HCT116 (cell line): ENCODE measurements around the gene ESF1. TPM values are rescaled to one million over a fixed set of nuclear protein-coding genes. Genes with fewer than 3 reads are reported as not detected.

Experiments
- ATAC-seq: fragments of 200-7000 bp; cut with Tn5 transposase; 2 replicates; pipeline ENCODE4 v1.9.1; 2020; ENCODE audit warnings: mild to moderate bottlenecking, moderate library complexity
- BruUV-seq: library from RNA; stranded (reverse); fragments of 400-500 nt; replicated peaks from 2 replicates; lab custom pipeline; 2021; lab: Mats Ljungman, UMichigan
- CTCF ChIA-PET: fragments of 300-600 bp; sonication (Branson Sonifier 250); formaldehyde crosslinking; loops from one replicate; lab custom pipeline; 2021; ENCODE audit warnings: antibody characterized with exemption; lab: Charles Lee
- POLR2A ChIA-PET: fragments of 300-600, 350-600 bp; sonication (Branson Sonifier 250); formaldehyde crosslinking; loops from one replicate; lab custom pipeline; 2021; ENCODE audit warnings: antibody characterized with exemption; lab: Charles Lee
- RAD21 ChIA-PET, 2 experiments: fragments of 300-600 bp; sonication (Branson Sonifier 250); formaldehyde crosslinking; loops; one replicate each; lab custom pipeline; 2023; ENCODE audit warnings: low total read pairs in 2 of 2; ENCODE audit not compliant: uncharacterized antibody in 2 of 2, unreplicated experiment in 2 of 2, low non-redundant PET in 1 of 2; lab: Charles Lee
- DNase-seq: peaks from one replicate; pipeline ENCODE4 v3.0.0-alpha.2; 2010; ENCODE audit warnings: low read depth, low spot score
- H2AFZ ChIP-seq: fragments of 200-600 bp; shearing (Covaris generic), sonication (generic); 2 replicates; pipeline ENCODE4 v1.6.1; 2017; ENCODE audit warnings: low read depth, mixed run types, mixed read lengths, antibody characterized with exemption, low read length; ENCODE audit not compliant: poor library complexity, severe bottlenecking
- H3K27ac ChIP-seq: 2 replicates; pipeline ENCODE4 v1.5.1; 2012; ENCODE audit warnings: low read depth, low read length
- H3K27me3 ChIP-seq: fragments of 200-600 bp; sonication (generic); 2 replicates; pipeline ENCODE4 v1.6.1; 2016; ENCODE audit warnings: mixed run types, low read length, mixed read lengths; ENCODE audit not compliant: insufficient read depth
- H3K36me3 ChIP-seq, 2 experiments: fragments of 200-500 bp in 1 of 2; fragments of 200-600 bp in 1 of 2; sonication (Bioruptor generic) in 1 of 2; sonication (generic) in 1 of 2; 2 replicates each; pipeline versions ENCODE4 v1.5.1 to v1.6.1; 2014 to 2016; ENCODE audit warnings: low read length in 2 of 2, inconsistent platforms in 1 of 2, mixed read lengths in 1 of 2, mixed run types in 1 of 2; ENCODE audit not compliant: insufficient read depth in 2 of 2, control insufficient read depth in 1 of 2
- H3K4me1 ChIP-seq, 2 experiments: fragments of 200-600 bp in 1 of 2; sonication (generic) in 1 of 2; 2 replicates each; pipeline versions ENCODE4 v1.5.1 to v1.6.1; 2012 to 2017; ENCODE audit warnings: low read length in 2 of 2, inconsistent platforms in 1 of 2, mild to moderate bottlenecking in 1 of 2, mixed read lengths in 1 of 2, mixed run types in 1 of 2, moderate library complexity in 1 of 2; ENCODE audit not compliant: insufficient read depth in 2 of 2, control insufficient read depth in 1 of 2
- H3K4me2 ChIP-seq: fragments of 200-600 bp; sonication (generic); 2 replicates; pipeline ENCODE4 v1.6.1; 2017; ENCODE audit warnings: mixed run types, low read length, mixed read lengths
- H3K4me3 ChIP-seq, 2 experiments: fragments of 200-600 bp in 1 of 2; sonication (generic) in 1 of 2; replicated peaks in 1 of 2; 2 replicates each; pipeline ENCODE4 v1.5.1; 2011 to 2016; ENCODE audit warnings: low read length in 2 of 2, control low read depth in 1 of 2, low read depth in 1 of 2, mild to moderate bottlenecking in 1 of 2, mixed read lengths in 1 of 2, mixed run types in 1 of 2
- H3K79me2 ChIP-seq: fragments of 200-600 bp; sonication (generic); 2 replicates; pipeline ENCODE4 v1.6.1; 2017; ENCODE audit warnings: mild to moderate bottlenecking, mixed run types, low read length, moderate library complexity, mixed read lengths; ENCODE audit not compliant: insufficient read depth
- H3K9ac ChIP-seq: fragments of 200-600 bp; sonication (generic); 2 replicates; pipeline ENCODE4 v1.6.1; 2016; ENCODE audit warnings: low read length, mixed read lengths
- H3K9me2 ChIP-seq: fragments of 200-600 bp; sonication (generic), shearing (Covaris generic); 2 replicates; pipeline ENCODE4 v1.6.1; 2017; ENCODE audit warnings: mixed run types, mild to moderate bottlenecking, moderate library complexity; ENCODE audit not compliant: insufficient read depth
- H3K9me3 ChIP-seq, 2 experiments: fragments of 200-500 bp in 1 of 2; fragments of 200-600 bp in 1 of 2; sonication (Bioruptor generic) in 1 of 2; sonication (generic) in 1 of 2; 2 replicates each; pipeline ENCODE4 v1.6.1; 2014 to 2017; ENCODE audit warnings: low read length in 2 of 2, mixed read lengths in 2 of 2, inconsistent platforms in 1 of 2, low read depth in 1 of 2, mild to moderate bottlenecking in 1 of 2, mixed run types in 1 of 2, moderate library complexity in 1 of 2; ENCODE audit not compliant: control insufficient read depth in 1 of 2, insufficient read depth in 1 of 2
- H4K20me1 ChIP-seq: fragments of 200-600 bp; sonication (generic), shearing (Covaris generic); 2 replicates; pipeline ENCODE4 v1.6.1; 2017; ENCODE audit warnings: mixed run types, mild to moderate bottlenecking, moderate library complexity; ENCODE audit not compliant: insufficient read depth
- CEBPB ChIP-seq: IDR thresholded peaks from 2 replicates; pipeline ENCODE4 v1.6.1; 2012; ENCODE audit warnings: low read depth
- ELF1 ChIP-seq: IDR thresholded peaks from 2 replicates; pipeline ENCODE4 v1.6.1; 2012; ENCODE audit warnings: low read depth, borderline replicate concordance
- FOSL1 ChIP-seq: IDR thresholded peaks from 2 replicates; pipeline ENCODE4 v1.6.1; 2012; ENCODE audit warnings: low read depth
- JUND ChIP-seq: IDR thresholded peaks from 2 replicates; pipeline ENCODE4 v1.6.1; 2012
- MAX ChIP-seq: IDR thresholded peaks from 2 replicates; pipeline ENCODE4 v1.6.1; 2012
- POLR2A ChIP-seq: IDR thresholded peaks from 2 replicates; pipeline ENCODE4 v1.7.0; 2011; ENCODE audit warnings: borderline replicate concordance; ENCODE audit not compliant: insufficient read depth, insufficient read length; ENCODE audit errors: extremely low read depth
- POLR2AphosphoS5 ChIP-seq: IDR thresholded peaks from 2 replicates; pipeline ENCODE4 v1.6.1; 2011; ENCODE audit warnings: mild to moderate bottlenecking, low read depth, low read length, moderate library complexity
- SIN3A ChIP-seq: IDR thresholded peaks from 2 replicates; pipeline ENCODE4 v1.6.1; 2012; ENCODE audit warnings: low read depth
- SP1 ChIP-seq: IDR thresholded peaks from 2 replicates; pipeline ENCODE4 v1.6.1; 2012; ENCODE audit warnings: low read depth
- SRF ChIP-seq: IDR thresholded peaks from 2 replicates; pipeline ENCODE4 v1.6.1; 2012; ENCODE audit warnings: low read depth
- YY1 ChIP-seq: IDR thresholded peaks from 2 replicates; pipeline ENCODE4 v1.6.1; 2011; ENCODE audit warnings: low read length, low read depth, moderate library complexity, mild to moderate bottlenecking; ENCODE audit not compliant: insufficient replicate concordance; ENCODE audit errors: extremely low read depth
- ZFX ChIP-seq: fragments of 450-650 bp; IDR thresholded peaks from 2 replicates; pipeline ENCODE4 v1.6.1; 2017
- ZNF274 ChIP-seq: fragments of 200-500 bp; sonication (Bioruptor generic); IDR thresholded peaks from 2 replicates; pipeline ENCODE4 v1.6.1; 2014; ENCODE audit warnings: mild to moderate bottlenecking, low read depth, low read length, inconsistent platforms
- intact Hi-C: fragments of 100-400 bp; cut with micrococcal nuclease; formaldehyde crosslinking; loops from 2 replicates; pipeline ENCODE4 v1.10.0; 2022
- total RNA-seq: library from RNA; stranded (reverse); gene quantifications from one replicate; pipeline ENCODE4 v1.2.1, GENCODE V29; 2021; ENCODE audit not compliant: unreplicated experiment
- TF ChIP-seq, protein P1 (sequence below): IDR thresholded peaks from 2 replicates; pipeline ENCODE4 v1.6.1; 2012; ENCODE audit warnings: low read depth

The ESF1 gene
- total RNA-seq, 1 experiment from 2014 or later: 25.4 TPM

DNA sequence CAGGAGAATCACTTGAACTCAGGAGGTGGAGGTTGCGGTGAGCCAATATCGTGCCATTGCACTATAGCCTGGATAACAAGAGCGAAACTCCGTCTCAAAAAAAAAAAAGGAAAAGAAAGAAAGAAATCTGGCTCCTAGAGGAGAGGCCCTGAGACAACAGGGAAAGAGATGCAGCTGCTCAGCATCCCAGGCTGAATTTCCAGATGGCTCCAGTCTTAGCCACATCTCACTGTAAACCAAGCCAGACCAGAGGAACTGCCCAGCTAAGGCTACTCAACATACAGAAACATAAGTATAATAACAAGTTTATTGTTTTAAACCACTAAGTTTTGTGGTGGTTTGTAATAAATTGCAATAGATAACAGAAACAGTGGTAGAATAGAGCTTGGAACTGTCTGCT lies 107.5 kb downstream of the ESF1 start:
- no TSS peak for BruUV-seq
- POLR2A ChIA-PET: no interaction called here
- CTCF ChIA-PET: no interaction called here
- Histone ChIP-seq H3K9ac (no peak overlapping the region), H3K36me3 (no peaks in the 10 kb centered on the region), H2AFZ (no peak overlapping the region), H3K4me1 (peaks cover 6 to 8% of the 10 kb centered on the region in 2 experiments), H3K4me2 (no peak overlapping the region), H3K9me3 (no peaks in the 10 kb centered on the region), H3K27me3 (no peaks in the 10 kb centered on the region), H3K4me3 (no peak overlapping the region), H4K20me1 (no peaks in the 10 kb centered on the region), H3K9me2 (no peaks in the 10 kb centered on the region)
- no peak for DNase-seq
- no peak for ATAC-seq
- RAD21 ChIA-PET: no interaction called here
- TF ChIP-seq ELF1 (no peak), CEBPB (no peak), YY1 (no peak), POLR2A (no peak), SP1 (no peak), JUND (no peak), SRF (no peak), ZFX (no peak), ZNF274 (no peak), FOSL1 (no peak), POLR2AphosphoS5 (no peak), MAX (no peak), SIN3A (no peak)
- TF ChIP-seq, protein P1, sequence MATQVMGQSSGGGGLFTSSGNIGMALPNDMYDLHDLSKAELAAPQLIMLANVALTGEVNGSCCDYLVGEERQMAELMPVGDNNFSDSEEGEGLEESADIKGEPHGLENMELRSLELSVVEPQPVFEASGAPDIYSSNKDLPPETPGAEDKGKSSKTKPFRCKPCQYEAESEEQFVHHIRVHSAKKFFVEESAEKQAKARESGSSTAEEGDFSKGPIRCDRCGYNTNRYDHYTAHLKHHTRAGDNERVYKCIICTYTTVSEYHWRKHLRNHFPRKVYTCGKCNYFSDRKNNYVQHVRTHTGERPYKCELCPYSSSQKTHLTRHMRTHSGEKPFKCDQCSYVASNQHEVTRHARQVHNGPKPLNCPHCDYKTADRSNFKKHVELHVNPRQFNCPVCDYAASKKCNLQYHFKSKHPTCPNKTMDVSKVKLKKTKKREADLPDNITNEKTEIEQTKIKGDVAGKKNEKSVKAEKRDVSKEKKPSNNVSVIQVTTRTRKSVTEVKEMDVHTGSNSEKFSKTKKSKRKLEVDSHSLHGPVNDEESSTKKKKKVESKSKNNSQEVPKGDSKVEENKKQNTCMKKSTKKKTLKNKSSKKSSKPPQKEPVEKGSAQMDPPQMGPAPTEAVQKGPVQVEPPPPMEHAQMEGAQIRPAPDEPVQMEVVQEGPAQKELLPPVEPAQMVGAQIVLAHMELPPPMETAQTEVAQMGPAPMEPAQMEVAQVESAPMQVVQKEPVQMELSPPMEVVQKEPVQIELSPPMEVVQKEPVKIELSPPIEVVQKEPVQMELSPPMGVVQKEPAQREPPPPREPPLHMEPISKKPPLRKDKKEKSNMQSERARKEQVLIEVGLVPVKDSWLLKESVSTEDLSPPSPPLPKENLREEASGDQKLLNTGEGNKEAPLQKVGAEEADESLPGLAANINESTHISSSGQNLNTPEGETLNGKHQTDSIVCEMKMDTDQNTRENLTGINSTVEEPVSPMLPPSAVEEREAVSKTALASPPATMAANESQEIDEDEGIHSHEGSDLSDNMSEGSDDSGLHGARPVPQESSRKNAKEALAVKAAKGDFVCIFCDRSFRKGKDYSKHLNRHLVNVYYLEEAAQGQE: no peak
- TF ChIP-seq, all 23 proteins: peak for 0
- no peaks in the 10 kb centered on the region for H3K79me2 ChIP-seq
- intact Hi-C loops: no loop called here
- H3K27ac ChIP-seq: no peak overlapping the region
